ENCODE results near the gene AK8. TPM values are rescaled to one million over a fixed set of nuclear protein-coding genes. Genes with fewer than 3 reads are reported as not detected.

The AK8 gene
- total RNA-seq, 2 donors from 2014 or later, result 0.26 TPM; not detected in 1

DNA sequence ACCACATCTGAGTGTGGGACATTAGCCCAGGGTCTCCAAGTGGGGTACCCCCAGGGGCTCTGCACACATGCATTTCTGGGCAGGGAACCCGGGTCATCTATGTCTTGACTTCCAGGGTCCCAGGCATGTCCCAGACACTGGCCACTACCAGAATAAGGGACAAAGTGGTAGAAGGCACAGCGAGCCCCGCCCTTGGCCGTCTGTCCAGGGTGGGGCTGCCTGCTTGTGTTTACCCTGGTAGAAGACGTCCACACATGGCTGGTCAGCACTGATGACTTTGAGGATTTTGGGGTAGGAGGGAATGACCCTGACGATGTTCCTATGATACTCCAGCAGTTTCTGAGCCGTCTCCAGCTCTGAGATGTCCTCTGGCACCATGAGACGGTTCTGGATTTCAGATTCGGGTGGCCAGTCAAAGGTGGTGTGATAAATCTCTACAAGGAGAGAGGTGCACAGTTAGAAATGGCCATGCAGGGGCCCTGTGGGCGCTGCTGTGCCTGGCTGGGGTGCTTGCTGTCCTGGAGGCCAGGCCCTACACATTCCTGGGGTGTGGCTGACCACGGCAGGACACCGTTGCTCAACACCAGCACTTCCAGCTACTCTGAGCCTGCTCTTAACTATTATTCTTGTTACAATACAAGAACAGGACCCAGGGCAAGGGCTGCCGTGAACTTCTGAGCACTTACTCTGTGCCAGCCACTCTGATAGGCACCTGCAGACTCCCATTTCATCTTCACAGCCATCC lies 51.3 kb downstream of the AK8 start:
- intact Hi-C loops (cut with DNase I), result no loop called here
- WGBS, 2 donors, result 83 to 84% methylated on average over 10 to 13 of the region's 13 CpGs
- Histone ChIP-seq H3K27me3 (no peaks in the 10 kb centered on the region), H3K4me3 (no peak overlapping the region), H3K9me3 (no peaks in the 10 kb centered on the region), H3K27ac (no peak overlapping the region), H3K36me3 (replicated peaks in 1 of 2; ENCODE audit: insufficient read depth in 1 of 2, low read depth in 2 of 2) (no peaks in the 10 kb centered on the region), H3K4me1 (no peaks in the 10 kb centered on the region)
- DNase-seq, result no peak
- ATAC-seq, result no peak
- TF ChIP-seq, protein P1, sequence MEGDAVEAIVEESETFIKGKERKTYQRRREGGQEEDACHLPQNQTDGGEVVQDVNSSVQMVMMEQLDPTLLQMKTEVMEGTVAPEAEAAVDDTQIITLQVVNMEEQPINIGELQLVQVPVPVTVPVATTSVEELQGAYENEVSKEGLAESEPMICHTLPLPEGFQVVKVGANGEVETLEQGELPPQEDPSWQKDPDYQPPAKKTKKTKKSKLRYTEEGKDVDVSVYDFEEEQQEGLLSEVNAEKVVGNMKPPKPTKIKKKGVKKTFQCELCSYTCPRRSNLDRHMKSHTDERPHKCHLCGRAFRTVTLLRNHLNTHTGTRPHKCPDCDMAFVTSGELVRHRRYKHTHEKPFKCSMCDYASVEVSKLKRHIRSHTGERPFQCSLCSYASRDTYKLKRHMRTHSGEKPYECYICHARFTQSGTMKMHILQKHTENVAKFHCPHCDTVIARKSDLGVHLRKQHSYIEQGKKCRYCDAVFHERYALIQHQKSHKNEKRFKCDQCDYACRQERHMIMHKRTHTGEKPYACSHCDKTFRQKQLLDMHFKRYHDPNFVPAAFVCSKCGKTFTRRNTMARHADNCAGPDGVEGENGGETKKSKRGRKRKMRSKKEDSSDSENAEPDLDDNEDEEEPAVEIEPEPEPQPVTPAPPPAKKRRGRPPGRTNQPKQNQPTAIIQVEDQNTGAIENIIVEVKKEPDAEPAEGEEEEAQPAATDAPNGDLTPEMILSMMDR (IDR thresholded peaks at IDR 0.05), result no peak
- no peak for TF ChIP-seq POLR2A (IDR thresholded peaks at IDR 0.05)

DNA sequence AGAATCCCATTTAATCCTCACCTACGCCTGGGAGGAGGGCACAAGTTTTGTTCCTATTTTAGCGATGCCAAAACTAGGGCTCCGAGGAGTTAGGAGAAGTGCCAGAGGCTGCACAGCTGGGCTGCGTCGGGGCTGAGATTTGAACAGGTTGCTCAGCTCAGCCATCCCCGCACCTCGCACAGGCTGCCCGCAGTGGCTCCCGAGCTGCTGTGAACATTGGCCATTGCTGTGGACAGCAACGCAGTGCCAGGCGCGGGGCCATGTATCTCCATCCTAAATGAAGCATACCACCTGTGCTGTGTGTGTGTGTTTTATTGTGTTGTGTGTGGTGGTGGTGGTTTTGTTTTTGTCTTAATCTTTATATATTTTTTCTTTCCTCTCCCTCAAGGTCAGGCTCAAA lies 52.0 kb downstream of the AK8 start:
- 89% methylated on average over 12 of the region's 12 CpGs for WGBS, 2 donors
- Histone ChIP-seq H3K4me1 (no peaks in the 10 kb centered on the region), H3K27ac (no peak overlapping the region), H3K27me3 (no peaks in the 10 kb centered on the region), H3K9me3 (no peaks in the 10 kb centered on the region), H3K36me3 (replicated peaks in 1 of 2; ENCODE audit: insufficient read depth in 1 of 2, low read depth in 2 of 2) (no peaks in the 10 kb centered on the region), H3K4me3 (no peak overlapping the region)
- intact Hi-C loops (cut with DNase I), result no loop called here
- no peak for ATAC-seq
- DNase-seq, result no peak
- TF ChIP-seq POLR2A (IDR thresholded peaks at IDR 0.05), result no peak
- TF ChIP-seq, protein P1 (IDR thresholded peaks at IDR 0.05), result no peak

DNA sequence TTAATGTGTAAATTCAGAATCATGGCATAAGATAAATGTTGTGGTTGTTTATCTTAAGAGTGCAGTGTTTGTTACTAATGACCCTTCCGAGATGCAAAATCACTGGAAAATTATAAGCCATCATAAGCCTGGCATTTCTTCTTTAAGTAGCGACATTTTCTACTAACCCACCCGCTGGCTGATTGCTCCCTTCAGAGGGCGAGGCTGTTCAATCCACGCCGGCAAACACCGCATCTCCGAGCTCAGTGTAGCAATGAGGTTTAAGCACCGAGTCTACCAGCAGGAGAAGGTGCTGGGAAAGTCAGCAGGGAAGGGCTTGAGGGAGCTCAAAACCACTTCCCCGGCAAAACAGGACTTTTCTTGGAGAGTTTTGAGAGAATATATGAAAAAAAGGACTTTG lies 52.7 kb downstream of the AK8 start:
- Histone ChIP-seq H3K36me3 (replicated peaks in 1 of 2; ENCODE audit: insufficient read depth in 1 of 2, low read depth in 2 of 2) (no peaks in the 10 kb centered on the region), H3K4me3 (no peak overlapping the region), H3K27me3 (no peaks in the 10 kb centered on the region), H3K4me1 (no peaks in the 10 kb centered on the region), H3K27ac (no peak overlapping the region), H3K9me3 (no peaks in the 10 kb centered on the region)
- DNase-seq, result no peak
- ATAC-seq, result no peak
- no peak for TF ChIP-seq POLR2A (IDR thresholded peaks at IDR 0.05)
- TF ChIP-seq, protein P1 (IDR thresholded peaks at IDR 0.05), result no peak
- WGBS, 2 donors, result 80 to 83% methylated on average over 10 of the region's 10 CpGs
- intact Hi-C loops (cut with DNase I), result no loop called here

DNA sequence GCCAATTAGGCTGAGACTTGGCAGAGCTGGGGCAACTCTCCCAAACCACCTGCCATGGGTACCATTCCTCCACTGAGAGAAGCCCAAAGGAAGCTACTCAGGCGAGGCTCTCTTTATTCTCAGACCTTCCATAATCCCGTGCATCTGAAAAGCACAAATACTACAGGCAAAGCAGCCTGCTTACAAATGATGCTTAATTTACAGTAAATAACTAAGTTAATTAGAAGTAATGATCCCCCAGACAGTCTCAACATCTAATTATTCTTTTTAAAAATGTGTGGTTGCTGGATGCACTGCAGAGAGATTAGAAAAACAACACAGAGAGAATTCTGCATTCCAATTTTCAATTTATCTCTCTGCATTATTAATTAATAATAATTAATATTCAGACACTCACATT lies 53.1 kb downstream of the AK8 start:
- Histone ChIP-seq H3K4me3 (no peak overlapping the region), H3K27ac (no peak overlapping the region), H3K27me3 (no peaks in the 10 kb centered on the region), H3K9me3 (no peaks in the 10 kb centered on the region), H3K36me3 (replicated peaks in 1 of 2; ENCODE audit: insufficient read depth in 1 of 2, low read depth in 2 of 2) (no peaks in the 10 kb centered on the region), H3K4me1 (no peaks in the 10 kb centered on the region)
- no peak for ATAC-seq
- DNase-seq, result no peak
- WGBS, 2 donors, result 57 to 58% methylated on average over 2 of the region's 2 CpGs
- TF ChIP-seq POLR2A (IDR thresholded peaks at IDR 0.05), result no peak
- TF ChIP-seq, protein P1 (IDR thresholded peaks at IDR 0.05), result no peak
- intact Hi-C loops (cut with DNase I), result no loop called here

DNA sequence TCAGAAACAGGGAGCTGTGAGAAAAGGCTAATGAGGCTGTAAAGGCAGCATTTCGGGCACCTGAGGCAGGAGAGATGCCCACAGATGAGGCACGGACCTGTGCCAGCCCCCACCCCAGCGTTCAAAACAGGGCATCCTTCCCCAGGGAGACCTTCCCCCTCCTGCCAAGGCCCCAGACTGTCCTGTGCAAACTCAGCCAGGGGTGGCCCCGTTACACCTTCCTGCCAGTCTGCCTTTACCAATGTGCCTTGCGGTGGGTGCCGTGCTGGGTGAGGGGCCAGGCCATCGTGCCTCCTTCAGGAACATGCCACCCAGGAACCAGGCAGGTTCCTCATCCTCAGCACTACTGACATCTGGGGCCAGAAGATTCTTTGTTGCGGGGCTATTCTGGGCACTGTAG lies 53.9 kb downstream of the AK8 start:
- WGBS, 2 donors, result 65 to 80% methylated on average over 6 to 8 of the region's 8 CpGs
- Histone ChIP-seq H3K27ac (no peak overlapping the region), H3K36me3 (replicated peaks in 1 of 2; ENCODE audit: insufficient read depth in 1 of 2, low read depth in 2 of 2) (no peaks in the 10 kb centered on the region), H3K27me3 (no peaks in the 10 kb centered on the region), H3K4me3 (no peak overlapping the region), H3K4me1 (no peaks in the 10 kb centered on the region), H3K9me3 (no peaks in the 10 kb centered on the region)
- intact Hi-C loops (cut with DNase I), result no loop called here
- DNase-seq (no peak), ATAC-seq (no peak)
- TF ChIP-seq POLR2A (IDR thresholded peaks at IDR 0.05), result no peak
- TF ChIP-seq, protein P1 (IDR thresholded peaks at IDR 0.05), result no peak

Measured in body of pancreas (tissue), 4 donors.